GM13977 (cell line): ENCODE results near the gene TEN1.

Source experiments
- DNase-seq: peaks from one replicate; pipeline ENCODE4 v3.0.0; 2012; ENCODE audit warnings: low spot score
- in situ Hi-C: fragments of 300-500 bp; cut with MboI; formaldehyde crosslinking; loops from one replicate; pipeline ENCODE4 v1.12.0; 2022; ENCODE audit warnings: low sequenced_read_pairs, low pct_unique_long_range_greater_than_20kb, mixed read lengths, inconsistent platforms; ENCODE audit not compliant: unreplicated experiment
- TF ChIP-seq, protein P1 (sequence below): IDR thresholded peaks from 2 replicates; pipeline ENCODE4 v1.5.1; 2012; ENCODE audit warnings: mild to moderate bottlenecking, control low read depth; ENCODE audit not compliant: insufficient read depth; ENCODE audit errors: extremely low read depth, missing control alignments

TEN1 gene

DNA sequence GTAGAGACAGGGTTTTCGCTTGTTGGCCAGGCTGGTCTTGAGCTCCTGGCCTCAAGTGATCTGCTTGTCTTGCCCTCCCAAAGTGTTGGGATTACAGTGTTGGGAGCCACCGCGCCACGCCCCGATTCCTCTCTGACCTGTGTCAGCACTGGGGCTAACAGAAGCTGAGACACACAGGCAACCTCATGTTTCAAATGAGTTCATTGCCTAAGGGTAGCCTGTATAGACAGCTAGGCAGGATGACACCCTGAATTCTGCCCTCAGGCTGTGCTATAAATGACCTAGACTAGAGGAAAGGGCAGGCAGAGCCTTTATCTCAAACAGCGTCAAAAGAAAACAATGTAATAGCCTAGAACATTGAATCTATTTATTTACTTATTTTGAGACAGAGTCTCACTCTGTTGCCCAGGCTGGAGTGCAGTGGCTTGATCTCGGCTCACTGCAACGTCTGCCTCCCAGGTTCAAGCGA lies 19.3 kb downstream of the TEN1 start:
- in situ Hi-C loops: no loop called here
- TF ChIP-seq, protein P1, sequence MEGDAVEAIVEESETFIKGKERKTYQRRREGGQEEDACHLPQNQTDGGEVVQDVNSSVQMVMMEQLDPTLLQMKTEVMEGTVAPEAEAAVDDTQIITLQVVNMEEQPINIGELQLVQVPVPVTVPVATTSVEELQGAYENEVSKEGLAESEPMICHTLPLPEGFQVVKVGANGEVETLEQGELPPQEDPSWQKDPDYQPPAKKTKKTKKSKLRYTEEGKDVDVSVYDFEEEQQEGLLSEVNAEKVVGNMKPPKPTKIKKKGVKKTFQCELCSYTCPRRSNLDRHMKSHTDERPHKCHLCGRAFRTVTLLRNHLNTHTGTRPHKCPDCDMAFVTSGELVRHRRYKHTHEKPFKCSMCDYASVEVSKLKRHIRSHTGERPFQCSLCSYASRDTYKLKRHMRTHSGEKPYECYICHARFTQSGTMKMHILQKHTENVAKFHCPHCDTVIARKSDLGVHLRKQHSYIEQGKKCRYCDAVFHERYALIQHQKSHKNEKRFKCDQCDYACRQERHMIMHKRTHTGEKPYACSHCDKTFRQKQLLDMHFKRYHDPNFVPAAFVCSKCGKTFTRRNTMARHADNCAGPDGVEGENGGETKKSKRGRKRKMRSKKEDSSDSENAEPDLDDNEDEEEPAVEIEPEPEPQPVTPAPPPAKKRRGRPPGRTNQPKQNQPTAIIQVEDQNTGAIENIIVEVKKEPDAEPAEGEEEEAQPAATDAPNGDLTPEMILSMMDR: no peak
- DNase-seq: peak; percentile 14

DNA sequence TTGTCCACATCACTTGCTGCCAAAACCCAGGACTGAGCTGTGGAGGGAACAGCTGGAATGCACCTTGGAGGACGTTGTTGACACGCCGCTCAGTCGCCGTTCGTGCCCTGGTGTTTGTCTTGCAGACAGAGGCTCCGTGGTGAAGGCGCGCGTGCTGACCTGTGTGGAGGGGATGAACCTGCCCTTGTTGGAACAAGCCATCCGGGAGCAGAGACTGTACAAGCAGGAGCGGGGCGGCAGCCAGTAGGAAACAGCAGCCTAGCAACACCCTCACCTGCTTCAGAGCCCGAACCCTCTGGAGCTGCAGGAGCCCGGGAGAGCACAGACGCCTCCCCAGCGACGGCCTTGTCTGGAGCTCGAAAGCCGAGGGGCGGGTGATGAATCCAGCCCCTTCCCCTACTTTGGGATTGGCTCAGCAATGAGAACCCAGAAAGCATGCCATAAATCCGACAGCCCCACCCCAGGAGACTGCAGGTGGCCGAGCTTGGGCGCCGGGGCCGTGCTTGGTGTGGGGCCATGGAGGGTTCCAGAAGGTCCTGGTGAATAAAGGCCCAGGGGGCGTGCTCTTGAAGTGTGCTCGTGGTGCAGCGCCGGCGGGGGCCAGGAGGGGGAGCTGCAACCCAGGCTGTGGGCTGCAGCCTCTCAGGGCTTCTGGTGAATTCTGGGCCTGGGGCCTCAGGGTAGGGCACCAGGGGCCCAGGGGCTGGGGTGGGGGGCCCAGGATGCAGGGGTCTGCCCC lies 21.1 kb downstream of the TEN1 start:
- DNase-seq: peak; percentile 85
- in situ Hi-C loops: loop anchor here (10.0 kb wide), 1 partner anchor 95 kb away; the partner anchor contains the start of gene MRPL38
- TF ChIP-seq, protein P1: peak; percentile 92

DNA sequence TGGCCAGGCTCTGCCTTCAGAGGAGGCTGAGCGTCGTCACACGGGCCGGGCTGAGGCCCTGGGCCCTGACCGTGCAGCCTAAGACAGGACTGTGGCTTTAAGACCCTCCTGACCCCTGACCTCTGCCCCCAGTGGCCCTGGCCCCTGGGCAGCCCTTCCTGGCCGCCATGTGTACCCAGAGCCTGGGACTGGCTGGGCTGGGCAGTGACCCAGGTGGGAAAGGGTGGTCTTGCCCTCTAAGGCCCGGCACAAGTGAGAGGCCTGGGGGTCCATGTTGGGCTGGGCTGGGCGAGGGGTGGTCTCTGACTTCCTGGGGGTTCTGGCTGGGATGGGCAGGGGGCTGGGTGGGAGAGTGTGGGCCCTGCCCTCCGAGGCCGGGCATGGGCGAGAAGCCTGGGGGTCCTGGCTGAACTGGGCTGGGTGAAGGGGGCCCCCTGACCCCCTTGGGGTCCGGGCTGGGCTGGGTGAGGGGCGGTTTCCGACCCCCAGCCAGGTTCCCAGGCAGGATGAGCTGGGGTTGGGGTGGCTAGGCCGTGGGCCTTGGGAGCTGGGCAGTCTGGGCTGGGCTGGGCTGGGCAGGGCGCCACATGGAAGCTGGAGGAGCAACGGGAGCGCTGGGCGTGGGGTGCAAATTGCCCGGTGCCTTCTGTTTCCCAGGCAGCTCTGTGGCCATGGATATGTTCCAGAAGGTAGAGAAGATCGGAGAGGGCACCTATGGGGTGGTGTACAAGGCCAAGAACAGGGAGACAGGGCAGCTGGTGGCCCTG lies 21.9 kb downstream of the TEN1 start, which contains the start of gene CDK3:
Gene CDK3, plus strand, starts transcription at position 101 of the 767 bp plus-strand sequence. Its CDS starts 571 bp downstream, at position 672.
- DNase-seq: peak; percentile 22
- TF ChIP-seq, protein P1: no peak
- in situ Hi-C loops: loop anchor here (10.0 kb wide), 1 partner anchor 96 kb away; the partner anchor contains the start of gene MRPL38

DNA sequence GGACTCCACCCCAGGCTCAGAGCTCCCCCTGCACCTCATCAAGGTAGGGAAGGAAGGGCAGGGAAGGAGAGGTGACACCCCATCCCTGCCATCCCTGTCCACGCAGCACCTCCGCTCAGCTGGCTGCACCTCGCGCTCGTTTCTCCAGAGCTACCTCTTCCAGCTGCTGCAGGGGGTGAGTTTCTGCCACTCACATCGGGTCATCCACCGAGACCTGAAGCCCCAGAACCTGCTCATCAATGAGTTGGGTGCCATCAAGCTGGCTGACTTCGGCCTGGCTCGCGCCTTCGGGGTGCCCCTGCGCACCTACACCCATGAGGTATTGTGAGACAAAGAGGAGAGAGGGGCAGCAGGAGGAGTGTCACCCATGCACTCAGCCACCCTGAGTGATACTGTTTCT lies 23.1 kb downstream of the TEN1 start:
- in situ Hi-C loops: loop anchor here (10.0 kb wide), 1 partner anchor 97 kb away; the partner anchor contains the start of gene MRPL38
- TF ChIP-seq, protein P1: no peak
- no peak for DNase-seq

DNA sequence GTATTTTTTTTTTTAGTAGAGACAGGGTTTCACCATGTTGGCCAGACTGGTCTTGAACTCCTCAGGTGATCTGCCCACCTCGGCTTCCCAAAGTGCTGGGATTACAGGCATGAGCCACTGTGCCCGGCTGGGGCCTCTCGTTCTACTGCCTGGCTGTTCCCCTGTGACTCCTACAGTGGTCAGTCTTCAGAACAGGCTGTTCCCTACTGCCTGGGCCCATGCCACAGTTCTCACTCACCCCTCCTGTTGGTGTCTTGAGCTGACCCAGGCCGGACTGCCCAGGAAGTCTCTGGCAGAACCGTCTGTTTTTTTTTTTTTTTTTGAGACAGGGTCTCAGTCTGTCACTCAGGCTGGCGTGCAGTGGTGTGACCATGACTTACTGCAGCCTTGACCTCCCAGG lies 24.9 kb downstream of the TEN1 start:
- in situ Hi-C loops: loop anchor here (10.0 kb wide), 1 partner anchor 99 kb away; the partner anchor contains the start of gene MRPL38
- TF ChIP-seq, protein P1: no peak
- no peak for DNase-seq

DNA sequence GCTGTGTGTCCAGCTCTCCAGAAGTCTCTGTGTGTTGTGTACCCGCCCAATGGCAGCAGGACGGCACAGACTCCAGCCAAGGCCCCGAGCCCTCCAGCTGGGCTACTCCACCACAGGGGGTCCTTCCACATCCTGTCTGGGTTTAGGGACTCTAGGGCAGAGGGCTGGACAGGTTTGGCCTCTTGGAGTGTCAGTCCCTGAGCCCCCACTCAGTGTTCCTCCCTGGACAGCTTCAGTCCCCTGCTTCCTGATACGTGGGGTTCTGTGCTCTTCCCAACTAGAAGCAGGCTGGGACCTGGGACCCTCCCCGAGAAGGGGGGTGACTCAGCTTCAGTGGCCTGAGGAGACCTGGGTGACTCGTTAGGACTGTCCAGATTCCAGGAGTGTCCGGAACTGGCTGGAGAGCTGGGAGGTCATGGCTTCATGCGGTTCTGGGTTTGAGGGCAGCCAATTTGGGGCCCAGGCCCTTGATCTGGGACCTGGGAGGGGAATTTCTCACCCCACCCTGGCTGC lies 25.8 kb downstream of the TEN1 start:
- TF ChIP-seq, protein P1: no peak
- DNase-seq: no peak
- in situ Hi-C loops: loop anchor here (10.0 kb wide), 1 partner anchor 100 kb away; the partner anchor contains the start of gene MRPL38
